ENCODE results near the gene ZNF692. TPM values are rescaled to one million over a fixed set of nuclear protein-coding genes. Genes with fewer than 3 reads are reported as not detected.

ZNF692 gene
- total RNA-seq, 1 experiment from 2014 or later: 40.1 TPM

DNA sequence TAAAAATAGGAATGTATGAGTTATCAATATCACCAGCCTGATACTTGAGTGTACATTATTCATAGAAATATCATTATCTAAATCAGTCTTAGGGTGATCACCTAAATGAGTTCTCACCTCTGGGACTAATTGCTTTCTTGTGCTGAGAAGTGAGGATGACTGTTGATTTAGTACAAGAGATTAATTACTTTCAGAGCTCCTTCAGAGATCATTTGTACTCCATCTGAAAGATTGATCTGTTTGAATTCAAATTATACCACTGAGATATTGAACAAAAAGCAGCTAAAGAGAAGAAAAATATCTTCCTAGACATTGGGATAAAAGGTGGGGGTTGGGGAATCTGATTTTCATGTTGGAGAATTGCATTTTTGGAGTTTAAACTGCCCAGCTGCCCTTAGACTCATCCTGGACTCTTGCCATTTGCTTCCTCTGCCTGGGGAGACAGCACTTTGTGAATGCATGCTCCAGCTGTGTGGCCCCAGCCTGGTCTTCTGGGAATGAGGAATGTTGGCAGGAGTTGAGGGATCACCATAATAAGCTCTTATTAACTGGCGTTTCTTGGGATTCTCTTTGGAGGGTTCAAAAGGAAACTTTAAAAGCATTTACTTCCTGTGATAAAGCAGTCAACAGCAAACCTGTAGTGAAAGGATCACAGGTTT is 27.5 kb upstream of the ZNF692 start:
- H3K27ac Mint-ChIP-seq: peak overlapping the region in 2 of 3 experiments; percentile 69 to 94; a peak in 4 of 7 replicates
- Histone ChIP-seq H2BK5ac (ENCODE audit: insufficient read length, low read length) (no peak overlapping the region), H3K18ac (ENCODE audit: insufficient read length, low read depth, low read length) (no peak overlapping the region), H3K23me2 (ENCODE audit: insufficient read length, low read depth, low read length, poor library complexity, severe bottlenecking) (no peaks in the 10 kb centered on the region), H2BK12ac (ENCODE audit: insufficient read length, low read depth, low read length) (no peak overlapping the region), H3K4me2 (ENCODE audit: insufficient read depth, insufficient read length, low read length) (no peak overlapping the region), H4K5ac (ENCODE audit: insufficient read length, low read depth, low read length) (no peak overlapping the region), H2BK20ac (ENCODE audit: low read depth, low read length, poor library complexity, severe bottlenecking) (no peak overlapping the region), H3K56ac (ENCODE audit: insufficient read length, low read depth, low read length) (no peak overlapping the region), H3K9ac (ENCODE audit: extremely low read depth, insufficient read length, low read length) (no peak overlapping the region), H4K8ac (replicated peaks; ENCODE audit: insufficient read length, low read depth, low read length) (no peak overlapping the region), H3K14ac (ENCODE audit: insufficient read depth, low read length) (no peak overlapping the region), H3K4me1 (ENCODE audit: insufficient read depth, low read length) (no peaks in the 10 kb centered on the region), H4K20me1 (ENCODE audit: control insufficient read depth, insufficient read depth, insufficient read length) (no peaks in the 10 kb centered on the region), H3T11ph (ENCODE audit: low read length) (no peak overlapping the region), H3K79me1 (ENCODE audit: insufficient read depth, low read depth, low read length, poor library complexity, severe bottlenecking) (no peaks in the 10 kb centered on the region), H3K23ac (ENCODE audit: insufficient read length, low read depth, low read length) (no peak overlapping the region), H2BK120ac (ENCODE audit: low read depth, low read length, poor library complexity, severe bottlenecking) (no peak overlapping the region), H3K9me3 (ENCODE audit: control insufficient read depth, low read depth, low read length) (no peaks in the 10 kb centered on the region), H4K91ac (ENCODE audit: insufficient read length, low read depth, low read length) (no peak overlapping the region), H3K27me3 (ENCODE audit: insufficient read depth, low read length) (no peaks in the 10 kb centered on the region), H2BK15ac (ENCODE audit: low read depth, low read length) (no peak overlapping the region), H2AFZ (ENCODE audit: low read length) (peak overlapping the region; percentile 65), H3K4ac (ENCODE audit: low read depth, low read length) (no peak overlapping the region), H3K27ac (ENCODE audit: insufficient read length, low read depth, low read length) (no peak overlapping the region), H3K79me2 (ENCODE audit: insufficient read depth, low read length) (no peaks in the 10 kb centered on the region), H2AK5ac (ENCODE audit: insufficient read length, low read length) (no peak overlapping the region)
- H3K9me3 Mint-ChIP-seq: no peaks in the 10 kb centered on the region
- peaks cover 13 to 20% of the 10 kb centered on the region in 2 experiments for H3K4me1 Mint-ChIP-seq
- no peak for DNase-seq
- H3K36me3 Mint-ChIP-seq (ENCODE audit: insufficient read depth in 1 of 3, low read depth in 3 of 3): no peaks in the 10 kb centered on the region
- H3K4me3 Mint-ChIP-seq: peak overlapping the region in 1 of 2 experiments; percentile 25; a peak in 1 of 5 replicates
- H3K27me3 Mint-ChIP-seq (ENCODE audit: low read depth): no peaks in the 10 kb centered on the region
- WGBS (ENCODE audit: extremely low coverage, insufficient read length, low lambda C conversion rate): no CpG with 5 or more reads among the region's 1 CpG
- TF ChIP-seq, protein P1, sequence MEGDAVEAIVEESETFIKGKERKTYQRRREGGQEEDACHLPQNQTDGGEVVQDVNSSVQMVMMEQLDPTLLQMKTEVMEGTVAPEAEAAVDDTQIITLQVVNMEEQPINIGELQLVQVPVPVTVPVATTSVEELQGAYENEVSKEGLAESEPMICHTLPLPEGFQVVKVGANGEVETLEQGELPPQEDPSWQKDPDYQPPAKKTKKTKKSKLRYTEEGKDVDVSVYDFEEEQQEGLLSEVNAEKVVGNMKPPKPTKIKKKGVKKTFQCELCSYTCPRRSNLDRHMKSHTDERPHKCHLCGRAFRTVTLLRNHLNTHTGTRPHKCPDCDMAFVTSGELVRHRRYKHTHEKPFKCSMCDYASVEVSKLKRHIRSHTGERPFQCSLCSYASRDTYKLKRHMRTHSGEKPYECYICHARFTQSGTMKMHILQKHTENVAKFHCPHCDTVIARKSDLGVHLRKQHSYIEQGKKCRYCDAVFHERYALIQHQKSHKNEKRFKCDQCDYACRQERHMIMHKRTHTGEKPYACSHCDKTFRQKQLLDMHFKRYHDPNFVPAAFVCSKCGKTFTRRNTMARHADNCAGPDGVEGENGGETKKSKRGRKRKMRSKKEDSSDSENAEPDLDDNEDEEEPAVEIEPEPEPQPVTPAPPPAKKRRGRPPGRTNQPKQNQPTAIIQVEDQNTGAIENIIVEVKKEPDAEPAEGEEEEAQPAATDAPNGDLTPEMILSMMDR (conservative IDR thresholded peaks at IDR 0.05): no peak

Data from H9 (cell line).